ENCODE data around the gene MUCL3. TPM values are rescaled to one million over a fixed set of nuclear protein-coding genes. Genes with fewer than 3 reads are reported as not detected.

Gene MUCL3
- total RNA-seq, 2 experiments from 2014 or later, result not detected

DNA sequence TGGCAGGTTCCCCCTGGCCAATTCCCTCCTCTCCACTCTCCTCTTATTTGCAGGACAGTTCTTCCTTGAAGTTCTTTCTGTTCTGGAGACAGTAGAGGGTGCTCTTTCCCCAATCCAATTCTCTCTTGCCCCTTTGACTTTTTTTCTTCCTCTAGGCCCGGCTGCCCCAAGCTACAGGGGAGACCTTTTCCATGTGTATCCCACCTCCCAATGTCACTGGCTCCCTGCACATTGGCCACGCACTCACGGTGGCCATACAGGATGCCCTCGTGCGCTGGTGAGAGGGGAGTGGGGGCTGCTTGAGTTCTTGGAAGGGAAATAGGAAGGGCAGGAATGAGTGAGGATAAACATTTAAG lies 25.2 kb upstream of the MUCL3 start:
- ATAC-seq (ENCODE audit: poor library complexity) (no peak), DNase-seq (peak in 4 of 14 experiments; percentile 7 to 56 (median 55))
- H3K9me3 ChIP-seq (ENCODE audit: control insufficient read depth in 1 of 2, insufficient read depth in 1 of 2, low read length in 2 of 2), result no peaks in the 10 kb centered on the region
- H3K4me1 Mint-ChIP-seq (ENCODE audit: low read depth), result peaks cover 21% of the 10 kb centered on the region
- no peak overlapping the region for H3K4me3 ChIP-seq (ENCODE audit: low read length)
- peaks cover 19% of the 10 kb centered on the region for H3K4me1 ChIP-seq (ENCODE audit: insufficient read depth, low read length)
- no peaks in the 10 kb centered on the region for H3K27me3 Mint-ChIP-seq
- H3K36me3 ChIP-seq (ENCODE audit: insufficient read depth, low read length), result peaks cover 51% of the 10 kb centered on the region
- peak overlapping the region; percentile 40 for H3K27ac Mint-ChIP-seq
- H3K36me3 Mint-ChIP-seq (ENCODE audit: low read depth), result peaks cover 79% of the 10 kb centered on the region
- peak overlapping the region; percentile 96 for H3K4me3 Mint-ChIP-seq
- no peak overlapping the region for H3K27ac ChIP-seq (ENCODE audit: low read depth in 1 of 2, low read length in 2 of 2)
- H3K27me3 ChIP-seq (ENCODE audit: control insufficient read depth in 1 of 2, insufficient read depth in 2 of 2, low read length in 2 of 2), result no peaks in the 10 kb centered on the region
- no peaks in the 10 kb centered on the region for H3K9me3 Mint-ChIP-seq
- intact Hi-C loops (cut with DNase I, micrococcal nuclease), result loop anchor here (1.0 to 10.0 kb wide), 4 partner anchors 154 to 591 kb away; partner anchors contain the start of gene TRIM39 (in 1 of the 2)
- TF ChIP-seq, protein P1, sequence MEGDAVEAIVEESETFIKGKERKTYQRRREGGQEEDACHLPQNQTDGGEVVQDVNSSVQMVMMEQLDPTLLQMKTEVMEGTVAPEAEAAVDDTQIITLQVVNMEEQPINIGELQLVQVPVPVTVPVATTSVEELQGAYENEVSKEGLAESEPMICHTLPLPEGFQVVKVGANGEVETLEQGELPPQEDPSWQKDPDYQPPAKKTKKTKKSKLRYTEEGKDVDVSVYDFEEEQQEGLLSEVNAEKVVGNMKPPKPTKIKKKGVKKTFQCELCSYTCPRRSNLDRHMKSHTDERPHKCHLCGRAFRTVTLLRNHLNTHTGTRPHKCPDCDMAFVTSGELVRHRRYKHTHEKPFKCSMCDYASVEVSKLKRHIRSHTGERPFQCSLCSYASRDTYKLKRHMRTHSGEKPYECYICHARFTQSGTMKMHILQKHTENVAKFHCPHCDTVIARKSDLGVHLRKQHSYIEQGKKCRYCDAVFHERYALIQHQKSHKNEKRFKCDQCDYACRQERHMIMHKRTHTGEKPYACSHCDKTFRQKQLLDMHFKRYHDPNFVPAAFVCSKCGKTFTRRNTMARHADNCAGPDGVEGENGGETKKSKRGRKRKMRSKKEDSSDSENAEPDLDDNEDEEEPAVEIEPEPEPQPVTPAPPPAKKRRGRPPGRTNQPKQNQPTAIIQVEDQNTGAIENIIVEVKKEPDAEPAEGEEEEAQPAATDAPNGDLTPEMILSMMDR (IDR thresholded peaks at IDR 0.05), result peak; percentile 48
- POLR2A ChIA-PET, result interaction anchor here (0.6 to 1.7 kb wide), 5 partner anchors 8 to 695 kb away, joined by 3 to 4 read pairs (median 3); partner anchors contain the start of gene GTF2H4
- CTCF ChIA-PET, result interaction anchor here (1.0 to 2.8 kb wide), 4 partner anchors 129 to 172 kb away, joined by 3 to 10 read pairs (median 4); no protein-coding TSS in a partner anchor

DNA sequence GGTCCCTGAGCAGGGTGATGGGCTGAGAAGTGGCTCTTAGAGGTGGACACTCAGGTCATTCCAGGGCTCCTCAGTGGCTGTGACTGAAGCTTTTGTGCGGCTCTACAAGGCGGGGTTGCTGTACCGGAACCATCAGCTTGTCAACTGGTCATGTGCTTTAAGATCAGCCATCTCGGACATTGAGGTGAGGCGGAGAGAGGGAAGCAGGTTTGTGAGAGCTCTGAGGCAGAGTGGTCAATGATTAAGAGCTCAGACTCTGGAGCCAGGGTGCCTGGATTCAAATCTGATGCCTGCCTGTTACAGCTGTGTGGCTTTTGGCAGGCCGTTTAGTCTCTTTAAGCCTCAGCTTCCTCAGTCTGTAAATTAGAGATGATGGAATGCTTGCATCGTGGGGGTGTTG lies 23.7 kb upstream of the MUCL3 start:
- intact Hi-C loops (cut with DNase I, micrococcal nuclease), result loop anchor here in 1 of 2 experiments (5.0 to 10.0 kb wide), 2 partner anchors 210 to 592 kb away; partner anchors contain the start of gene TRIM39
- Histone ChIP-seq H3K4me3 (ENCODE audit: low read length) (no peak overlapping the region), H3K4me1 (ENCODE audit: insufficient read depth, low read length) (peaks cover 19% of the 10 kb centered on the region), H3K9me3 (ENCODE audit: control insufficient read depth in 1 of 2, insufficient read depth in 1 of 2, low read length in 2 of 2) (no peaks in the 10 kb centered on the region), H3K27me3 (ENCODE audit: control insufficient read depth in 1 of 2, insufficient read depth in 2 of 2, low read length in 2 of 2) (no peaks in the 10 kb centered on the region), H3K27ac (ENCODE audit: low read depth in 1 of 2, low read length in 2 of 2) (no peak overlapping the region), H3K36me3 (ENCODE audit: insufficient read depth, low read length) (peaks cover 51% of the 10 kb centered on the region)
- peaks cover 21% of the 10 kb centered on the region for H3K4me1 Mint-ChIP-seq (ENCODE audit: low read depth)
- DNase-seq (no peak), ATAC-seq (ENCODE audit: poor library complexity) (no peak)
- no peak overlapping the region for H3K27ac Mint-ChIP-seq
- ChIA-PET POLR2A (interaction anchor here (0.6 to 1.7 kb wide), 2 partner anchors 9 to 96 kb away, joined by 3 to 4 read pairs; partner anchors contain the start of gene GTF2H4), CTCF (no interaction called here)
- TF ChIP-seq, protein P1 (IDR thresholded peaks at IDR 0.05), result no peak
- H3K27me3 Mint-ChIP-seq, result no peaks in the 10 kb centered on the region
- H3K36me3 Mint-ChIP-seq (ENCODE audit: low read depth), result peaks cover 79% of the 10 kb centered on the region
- H3K9me3 Mint-ChIP-seq, result no peaks in the 10 kb centered on the region
- H3K4me3 Mint-ChIP-seq, result no peak overlapping the region

DNA sequence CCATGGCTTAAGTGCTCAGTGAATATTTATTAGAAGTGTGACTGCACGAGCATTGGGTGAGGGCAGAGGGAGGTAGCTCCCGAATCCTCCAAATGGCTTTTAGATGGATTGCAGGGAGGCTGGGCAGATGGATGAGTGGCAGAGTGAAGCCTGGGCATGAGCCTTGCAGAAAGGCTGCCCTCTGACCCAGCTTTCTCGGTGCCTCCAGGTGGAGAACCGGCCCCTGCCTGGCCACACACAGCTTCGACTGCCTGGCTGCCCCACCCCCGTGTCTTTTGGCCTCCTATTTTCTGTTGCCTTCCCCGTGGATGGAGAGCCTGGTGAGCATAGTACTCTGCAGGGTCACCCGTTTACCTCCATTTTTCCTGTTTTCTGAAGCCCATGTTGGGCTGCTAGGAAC lies 23.3 kb upstream of the MUCL3 start:
- ATAC-seq (ENCODE audit: poor library complexity) (no peak), DNase-seq (no peak)
- Histone ChIP-seq H3K36me3 (ENCODE audit: insufficient read depth, low read length) (peaks cover 53% of the 10 kb centered on the region), H3K27ac (ENCODE audit: low read depth in 1 of 2, low read length in 2 of 2) (no peak overlapping the region), H3K9me3 (ENCODE audit: control insufficient read depth in 1 of 2, insufficient read depth in 1 of 2, low read length in 2 of 2) (no peaks in the 10 kb centered on the region), H3K27me3 (ENCODE audit: control insufficient read depth in 1 of 2, insufficient read depth in 2 of 2, low read length in 2 of 2) (no peaks in the 10 kb centered on the region), H3K4me3 (ENCODE audit: low read length) (no peak overlapping the region), H3K4me1 (ENCODE audit: insufficient read depth, low read length) (peaks cover 19% of the 10 kb centered on the region)
- H3K27ac Mint-ChIP-seq, result no peak overlapping the region
- H3K4me3 Mint-ChIP-seq, result no peak overlapping the region
- intact Hi-C loops (cut with DNase I, micrococcal nuclease), result loop anchor here in 1 of 2 experiments (5.0 to 10.0 kb wide), 2 partner anchors 210 to 593 kb away; partner anchors contain the start of gene TRIM39
- H3K9me3 Mint-ChIP-seq, result no peaks in the 10 kb centered on the region
- H3K36me3 Mint-ChIP-seq (ENCODE audit: low read depth), result peaks cover 79% of the 10 kb centered on the region
- ChIA-PET POLR2A (interaction anchor here (0.6 to 1.7 kb wide), 2 partner anchors 10 to 96 kb away, joined by 3 to 4 read pairs; partner anchors contain the start of gene GTF2H4), CTCF (no interaction called here)
- TF ChIP-seq, protein P1 (IDR thresholded peaks at IDR 0.05), result no peak
- H3K4me1 Mint-ChIP-seq (ENCODE audit: low read depth), result peaks cover 21% of the 10 kb centered on the region
- H3K27me3 Mint-ChIP-seq, result no peaks in the 10 kb centered on the region
